Germinal center (tissue), 1 donor: Measurements from ENCODE around the gene LHPP.
"Not testable (repeated sequence)": the region's sequence is repeated elsewhere in the genome, so short reads cannot be mapped to it uniquely, and the experiment has no call there.

ENCODE experiments used
- DNase-seq: peaks from one replicate; pipeline ENCODE4 v3.0.0; 2012; ENCODE audit warnings: mixed read lengths, low spot score

The LHPP gene, protein sequence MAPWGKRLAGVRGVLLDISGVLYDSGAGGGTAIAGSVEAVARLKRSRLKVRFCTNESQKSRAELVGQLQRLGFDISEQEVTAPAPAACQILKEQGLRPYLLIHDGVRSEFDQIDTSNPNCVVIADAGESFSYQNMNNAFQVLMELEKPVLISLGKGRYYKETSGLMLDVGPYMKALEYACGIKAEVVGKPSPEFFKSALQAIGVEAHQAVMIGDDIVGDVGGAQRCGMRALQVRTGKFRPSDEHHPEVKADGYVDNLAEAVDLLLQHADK

DNA sequence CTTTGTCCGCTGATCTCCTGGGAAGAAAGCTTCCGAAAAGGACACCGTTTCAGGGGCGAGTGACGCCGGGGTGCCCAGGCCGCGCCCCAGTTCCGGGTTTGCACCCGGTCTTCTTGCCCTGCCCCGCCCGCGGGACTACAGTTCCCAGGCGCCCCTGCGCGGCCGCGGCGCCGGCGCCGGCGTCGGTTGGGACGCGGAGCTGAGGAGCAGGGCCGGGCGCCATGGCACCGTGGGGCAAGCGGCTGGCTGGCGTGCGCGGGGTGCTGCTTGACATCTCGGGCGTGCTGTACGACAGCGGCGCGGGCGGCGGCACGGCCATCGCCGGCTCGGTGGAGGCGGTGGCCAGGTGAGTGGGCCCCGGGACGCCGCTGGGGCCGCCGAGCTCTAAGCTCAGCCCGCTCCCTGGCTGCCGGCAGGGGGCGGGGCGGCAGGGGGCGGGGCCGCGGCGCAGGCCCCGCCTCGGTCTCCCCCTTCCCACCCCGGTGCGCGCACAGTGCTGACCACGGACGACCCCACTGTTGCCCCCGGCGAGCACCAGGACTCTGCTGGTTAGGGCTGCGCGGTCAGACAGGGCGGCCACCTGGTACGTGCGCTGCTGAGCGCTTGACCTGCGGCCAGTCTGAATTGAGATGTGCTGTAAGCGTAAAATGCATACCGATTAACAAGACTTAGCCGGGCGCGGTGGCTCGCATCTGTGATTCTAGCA, at the start of gene LHPP:
Gene LHPP, plus strand, starts transcription at position 182 of the 706 bp plus-strand sequence. Its CDS starts 40 bp downstream, at position 222.
- DNase-seq = peak; percentile 93

DNA sequence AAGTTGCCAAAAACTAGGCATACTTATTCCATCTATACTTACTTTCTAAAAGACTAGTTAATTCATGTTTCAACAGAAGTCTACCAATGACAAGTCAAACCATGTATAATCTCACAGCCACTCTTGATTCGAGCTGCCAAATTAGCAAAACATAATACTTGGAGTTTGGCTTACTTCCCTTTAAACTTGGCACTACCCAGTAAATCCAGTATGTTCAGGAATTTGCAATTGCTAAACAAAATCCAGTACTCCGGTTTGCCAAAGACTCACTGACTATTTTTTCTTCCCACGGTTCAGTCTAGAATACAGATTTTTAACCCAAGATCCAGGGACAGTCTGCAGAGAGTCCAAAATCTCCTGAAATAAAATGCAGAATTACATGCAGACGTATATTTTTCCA, 47.5 kb upstream of the LHPP start:
- no peak for DNase-seq

DNA sequence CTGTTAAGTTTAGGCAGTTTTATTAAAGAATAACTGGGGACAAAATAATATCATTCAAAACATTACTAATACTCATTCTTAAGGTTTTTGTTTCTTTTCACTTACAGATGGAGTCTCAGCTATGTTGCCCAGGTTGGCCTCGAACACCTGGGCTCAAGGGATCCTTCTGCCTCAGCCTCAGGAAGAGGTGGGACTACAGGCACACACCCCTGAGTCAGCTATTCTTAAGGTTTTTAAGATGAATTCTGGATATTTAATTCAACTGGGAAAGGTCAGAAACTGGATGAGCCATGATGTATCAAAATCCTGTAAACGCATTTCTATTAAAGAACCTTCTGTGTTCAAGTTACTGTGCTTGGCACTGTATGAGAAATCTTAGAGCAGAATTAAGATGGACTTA, 46.4 kb upstream of the LHPP start:
- DNase-seq = no peak

DNA sequence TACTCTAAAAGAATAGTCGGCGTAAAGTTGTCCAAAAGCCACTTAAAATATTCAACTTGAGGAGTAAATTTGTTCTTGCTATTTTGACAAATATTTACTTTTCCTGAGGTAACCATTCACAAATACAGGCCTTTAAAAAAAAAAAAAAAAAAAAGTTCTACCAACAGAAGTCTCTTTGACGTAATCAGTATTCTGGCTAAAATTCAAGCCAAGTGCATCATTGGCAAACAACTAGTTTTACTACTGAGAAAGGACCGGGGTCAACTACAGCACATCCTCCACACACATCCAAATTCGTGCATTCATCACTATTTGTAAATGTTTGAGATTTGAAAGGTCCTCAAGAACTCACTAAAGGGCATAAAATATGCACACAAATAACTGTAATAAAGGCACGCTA, 44.9 kb upstream of the LHPP start:
- no peak for DNase-seq

DNA sequence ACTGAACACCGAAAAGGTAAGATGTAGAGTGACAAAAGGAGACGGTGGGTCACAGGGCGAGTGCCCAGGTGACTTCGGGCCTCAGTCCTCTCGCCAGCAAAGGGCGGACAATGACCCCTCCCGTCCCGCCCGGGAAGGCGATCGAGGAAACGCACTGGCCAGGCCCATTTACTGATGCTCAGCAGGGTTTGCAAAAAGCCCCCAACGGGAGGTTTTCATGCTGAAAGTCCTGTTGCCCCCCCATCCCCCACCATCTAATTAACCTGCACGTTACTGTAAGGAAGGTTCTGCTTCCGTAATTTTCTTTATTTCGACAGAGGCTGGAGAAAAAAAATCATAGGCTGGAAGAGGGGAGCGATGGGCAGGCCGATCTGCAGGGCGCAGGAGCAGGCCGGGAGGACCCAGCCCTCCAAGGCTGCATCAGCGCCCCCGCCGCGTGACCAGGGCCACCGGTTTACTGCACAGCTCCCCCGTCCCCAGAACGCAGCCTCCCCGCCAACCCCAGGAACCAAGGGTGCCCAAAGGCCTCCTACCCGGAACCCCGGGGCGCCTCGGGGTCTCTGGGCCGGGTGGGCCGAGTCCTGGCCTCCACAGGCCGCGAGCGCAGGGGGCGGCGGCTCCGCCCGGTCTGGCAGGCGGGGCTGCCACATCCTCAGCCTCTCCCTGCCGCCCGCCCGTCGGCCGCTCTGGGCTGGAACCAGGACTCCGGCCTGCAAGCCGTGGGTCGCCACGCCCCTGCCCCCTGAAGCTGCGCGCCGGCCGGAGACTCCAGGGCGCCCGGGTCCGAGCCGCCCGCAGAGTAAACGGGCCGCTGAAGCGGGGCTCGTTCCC, 43.5 kb upstream of the LHPP start:
- peak; percentile 54 for DNase-seq

DNA sequence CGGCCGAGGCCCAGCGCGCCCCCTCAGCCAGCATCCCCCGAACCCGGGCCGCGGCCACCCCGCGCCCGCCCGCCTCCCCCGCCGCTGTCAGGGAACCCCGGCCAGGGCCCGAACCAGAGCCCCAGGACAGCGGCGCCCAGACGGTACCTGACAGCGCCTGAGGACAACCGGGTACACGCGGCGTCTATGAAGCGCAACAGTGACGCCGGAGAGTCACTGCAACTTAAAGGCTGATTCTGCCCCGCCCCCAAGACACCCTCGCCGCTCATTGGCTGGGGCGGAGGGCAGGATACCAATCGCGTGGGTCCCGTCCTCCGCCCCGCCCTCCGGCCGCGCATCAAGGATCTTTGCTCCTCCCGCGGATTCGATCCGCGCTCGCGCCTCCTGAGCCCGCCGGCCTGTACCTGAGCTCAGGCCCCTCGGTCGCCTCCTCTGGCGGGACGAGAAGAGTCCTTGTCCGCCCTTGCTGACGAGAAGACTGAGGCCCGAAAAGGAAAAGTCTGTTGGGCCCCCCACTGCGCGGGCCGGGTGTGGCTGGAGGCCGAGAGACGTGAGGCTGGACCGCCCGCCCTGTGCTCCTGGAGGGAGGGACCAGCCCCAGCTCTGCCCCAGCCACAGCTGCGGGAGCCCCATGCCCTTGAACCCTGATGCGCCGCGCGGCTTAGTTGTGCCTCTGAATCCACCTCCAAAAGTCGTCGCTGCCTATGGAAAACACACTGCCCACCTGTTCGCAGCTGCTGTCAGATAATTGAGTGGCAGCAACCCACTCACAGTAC, 42.7 kb upstream of the LHPP start, which contains the start of gene OAT:
Gene OAT, minus strand, starts transcription at position 198 of the 776 bp plus-strand sequence. CDS start 6,752 bp downstream, outside the sequence.
- DNase-seq = peak; percentile 99

DNA sequence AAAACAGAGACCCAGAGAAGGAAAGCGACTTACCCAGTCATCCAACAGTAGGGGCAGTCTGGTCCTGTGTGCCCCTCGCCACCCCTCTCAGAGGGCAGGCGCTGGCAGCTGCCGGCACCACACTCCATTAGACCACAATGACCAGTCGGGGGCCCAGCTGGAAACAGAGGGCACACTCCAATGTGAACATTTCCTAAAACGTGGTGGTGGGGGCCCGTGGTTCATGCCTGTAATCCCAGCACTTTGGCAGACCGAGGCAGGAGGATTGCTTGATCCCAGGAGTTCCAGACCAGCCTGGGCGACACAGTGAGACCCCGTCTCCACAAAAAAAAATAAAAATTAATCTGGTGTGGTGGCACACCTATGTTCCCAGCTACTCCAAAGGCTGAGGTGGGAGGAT, 42.0 kb upstream of the LHPP start:
- DNase-seq = peak; percentile 2

DNA sequence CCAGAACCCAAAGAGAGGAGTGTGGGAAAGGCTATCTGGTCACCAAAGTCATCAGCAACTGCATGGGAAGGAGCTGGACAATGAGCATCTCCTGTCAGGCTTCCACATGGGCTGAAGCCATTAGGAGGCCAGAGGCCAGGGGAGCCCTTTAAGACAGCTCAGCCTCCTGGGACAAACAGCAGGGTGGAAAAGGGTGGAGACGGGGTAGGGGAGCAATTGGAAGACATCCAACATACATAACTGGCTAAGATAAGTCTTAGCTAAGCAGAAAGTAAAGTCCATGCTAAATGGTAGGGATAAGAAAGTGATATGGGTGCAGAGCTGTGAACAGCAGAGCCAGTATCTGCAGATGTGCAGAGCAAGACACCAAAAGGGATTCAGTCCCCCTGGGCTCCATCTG, 41.4 kb upstream of the LHPP start:
- DNase-seq = no peak

DNA sequence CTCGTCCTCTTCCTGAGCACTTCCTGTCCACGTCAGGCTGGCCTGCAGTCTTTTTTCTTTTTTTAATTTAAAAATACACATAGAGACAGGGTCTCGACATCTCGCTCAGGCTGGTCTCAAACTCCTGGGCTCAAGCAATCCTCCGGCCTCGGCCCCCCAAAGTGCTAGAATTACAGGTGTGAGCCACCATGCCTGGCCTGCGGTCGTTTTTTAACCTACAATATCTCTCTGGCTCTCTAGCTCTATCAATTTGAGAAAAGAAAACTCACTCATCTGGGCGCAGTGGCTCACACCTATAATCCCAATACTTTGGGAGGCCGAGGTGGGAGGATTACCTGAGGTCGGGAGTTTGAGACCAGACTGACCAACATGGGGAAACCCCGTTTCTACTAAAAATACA, 38.9 kb upstream of the LHPP start:
- no peak for DNase-seq

DNA sequence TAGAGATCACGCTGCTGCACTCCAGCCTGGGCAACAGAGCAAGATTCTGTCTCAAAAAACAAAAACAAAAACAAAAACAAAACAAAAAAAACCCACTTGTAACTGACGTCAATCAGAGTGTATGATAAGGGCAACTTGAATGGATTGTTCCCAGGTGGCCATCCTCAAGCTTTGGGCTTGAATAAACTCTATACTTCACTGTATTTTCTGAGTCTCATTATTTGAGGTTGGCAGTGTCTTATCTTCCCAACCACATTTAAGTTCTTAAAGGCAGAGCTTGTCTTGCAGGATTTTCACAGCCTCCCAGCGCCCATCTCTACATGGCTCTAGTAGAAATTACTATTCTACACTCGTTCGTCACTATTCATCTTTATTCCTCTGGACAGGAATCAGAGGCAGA, 37.8 kb upstream of the LHPP start:
- DNase-seq = no peak

DNA sequence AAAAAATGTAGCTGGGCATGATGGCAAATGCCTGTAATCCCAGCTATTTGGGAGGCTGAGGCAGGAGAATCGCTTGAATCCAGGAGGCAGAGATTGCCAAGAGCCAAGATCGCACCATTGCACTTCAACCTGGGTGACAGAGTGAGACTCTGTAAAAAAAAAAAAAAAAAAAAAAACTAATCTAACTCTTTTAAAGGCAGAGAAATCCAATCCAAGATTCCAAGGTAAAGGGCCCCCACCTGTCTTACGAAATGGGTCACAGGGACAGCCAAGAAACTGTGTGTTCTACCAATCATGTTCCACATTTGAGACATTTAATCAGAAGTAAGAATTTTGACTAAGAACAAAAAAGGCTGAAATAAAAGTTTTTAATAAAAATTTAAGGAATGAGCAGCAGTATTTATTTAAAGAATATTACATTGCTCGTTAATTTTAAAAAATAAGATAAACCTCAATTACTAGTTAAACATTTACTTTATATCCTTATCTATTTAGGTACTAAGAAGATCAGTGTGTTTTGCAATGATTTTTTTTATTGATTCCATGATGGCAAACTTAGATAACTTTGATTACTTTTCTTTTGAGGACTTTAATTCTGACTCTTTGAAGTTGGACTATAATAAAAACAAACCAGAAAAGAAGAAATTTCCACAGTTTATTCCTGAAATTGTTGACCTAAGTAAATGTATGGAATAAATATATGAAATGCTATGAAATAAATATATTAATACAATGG, 36.2 kb upstream of the LHPP start:
- DNase-seq = no peak

DNA sequence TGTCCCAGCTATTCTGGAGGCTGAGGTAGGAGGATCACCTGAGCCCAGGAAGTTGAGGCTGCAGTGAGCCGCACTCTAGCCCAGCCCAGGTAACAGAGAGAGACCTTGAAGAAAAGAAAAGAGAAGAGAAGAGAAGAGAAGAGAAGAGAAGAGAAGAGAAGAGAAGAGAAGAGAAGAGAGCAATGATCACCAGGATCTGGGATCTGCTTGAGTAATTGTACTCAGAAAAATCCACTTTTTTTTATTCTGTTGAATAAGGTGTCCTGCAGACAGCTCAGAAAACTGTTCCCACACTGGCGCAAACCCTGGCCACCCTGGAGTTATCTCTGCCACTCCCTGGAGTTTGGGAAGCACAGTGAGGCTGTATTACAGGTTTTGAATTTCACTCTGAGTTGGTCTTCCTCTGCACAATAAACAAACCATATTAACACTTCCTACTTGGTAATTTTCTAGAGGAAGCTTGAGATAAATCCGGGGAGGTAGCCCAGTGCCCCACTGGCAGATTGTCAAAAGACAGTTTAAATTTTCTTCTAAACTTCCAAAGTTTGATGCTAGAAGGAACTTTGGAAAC, 33.3 kb upstream of the LHPP start:
- DNase-seq = no peak

DNA sequence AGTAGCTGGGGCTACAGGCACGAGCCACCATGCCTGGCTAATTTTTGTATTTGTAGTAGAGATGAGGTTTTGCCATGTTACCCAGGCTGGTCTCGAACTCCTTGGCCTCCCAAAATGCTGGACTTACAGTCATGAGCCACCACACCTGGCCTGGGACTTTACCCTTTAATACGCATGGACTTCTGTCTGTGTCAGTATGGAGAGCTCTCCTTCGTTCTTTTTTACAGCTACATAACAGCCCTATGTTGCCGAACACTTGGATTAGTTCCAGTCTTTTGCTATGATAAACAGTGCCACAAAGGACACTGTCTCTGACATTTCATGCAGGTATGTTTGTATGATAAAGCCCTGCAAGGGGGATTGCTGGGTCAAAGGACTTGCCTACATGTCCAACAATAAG, 32.0 kb upstream of the LHPP start:
- DNase-seq = no peak

DNA sequence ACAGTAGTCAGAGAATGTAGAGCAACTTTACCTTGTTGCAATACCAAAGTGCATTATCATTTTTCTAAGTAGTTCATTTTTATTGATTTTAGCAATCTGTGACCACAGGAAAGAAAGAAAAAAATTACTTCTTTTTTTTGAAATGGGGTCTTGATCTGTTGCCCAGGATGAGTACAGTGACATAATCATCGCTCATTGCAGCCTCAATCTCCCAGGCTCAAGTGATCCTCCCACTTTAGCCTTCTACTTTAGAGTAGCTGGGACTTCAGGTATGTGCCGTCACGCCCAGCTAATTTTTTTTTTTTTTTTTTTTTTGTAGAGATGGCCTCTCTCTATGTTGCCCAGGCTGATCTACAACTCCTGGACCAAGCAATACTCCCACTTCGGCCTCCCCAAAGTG, 31.5 kb upstream of the LHPP start:
- DNase-seq = no peak

DNA sequence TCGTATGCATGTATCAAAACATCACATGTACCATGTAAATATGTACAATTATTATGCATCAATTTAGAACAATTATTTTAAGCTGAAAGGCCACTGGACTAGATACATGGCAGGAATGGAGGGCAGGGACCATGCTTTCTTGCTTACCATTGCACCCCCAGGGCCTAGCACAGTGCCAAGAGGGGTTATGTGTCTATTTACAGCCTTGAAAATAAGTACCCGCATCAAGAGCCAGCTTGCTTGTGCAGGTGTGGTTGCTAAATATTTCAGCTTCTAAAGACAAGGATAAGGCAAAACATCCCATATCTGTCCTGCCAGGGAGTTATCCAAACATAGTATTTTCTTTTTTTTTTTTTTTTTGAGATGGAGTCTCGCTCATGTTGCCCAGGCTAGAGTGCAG, 28.2 kb upstream of the LHPP start:
- DNase-seq = no peak

DNA sequence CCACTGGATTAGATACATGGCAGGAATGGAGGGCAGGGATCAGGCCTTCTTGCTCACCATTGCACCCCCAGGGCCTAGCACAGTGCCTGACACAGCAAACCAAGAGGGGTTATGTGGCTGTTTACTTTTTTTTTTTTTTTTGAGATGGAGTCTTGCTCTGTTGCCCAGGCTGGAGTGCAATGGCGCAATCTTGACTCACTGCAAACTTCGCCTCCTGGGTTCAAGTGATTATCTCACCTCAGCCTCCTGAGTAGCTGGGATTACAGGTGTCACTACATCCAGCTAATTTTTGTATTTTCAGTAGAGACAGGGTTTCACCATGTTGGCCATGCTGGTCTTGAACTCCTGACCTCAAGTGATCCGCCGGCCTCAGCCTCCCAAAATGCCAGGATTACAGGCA, 25.9 kb upstream of the LHPP start:
- DNase-seq = not testable (repeated sequence)

DNA sequence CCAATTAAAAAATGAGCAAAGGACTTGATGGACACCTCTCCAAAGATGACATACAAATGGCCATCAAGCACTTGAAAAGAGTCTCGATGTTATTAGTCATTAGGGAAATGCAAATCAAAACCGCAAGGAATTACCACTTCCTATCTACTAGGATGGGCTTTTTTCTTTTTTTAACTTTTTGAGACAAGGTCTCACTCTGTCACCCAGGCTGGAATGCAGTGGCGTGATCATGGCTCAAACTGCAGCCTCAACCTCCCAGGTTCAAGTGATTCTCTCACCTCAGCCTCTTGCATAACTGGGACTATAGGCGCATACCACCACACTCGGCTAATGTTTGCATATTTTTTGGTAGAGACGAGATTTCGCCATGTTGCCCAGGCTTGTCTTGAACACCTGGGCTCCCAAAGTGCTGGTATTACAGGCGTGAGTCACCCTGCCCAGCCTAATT, 25.4 kb upstream of the LHPP start:
- no peak for DNase-seq

DNA sequence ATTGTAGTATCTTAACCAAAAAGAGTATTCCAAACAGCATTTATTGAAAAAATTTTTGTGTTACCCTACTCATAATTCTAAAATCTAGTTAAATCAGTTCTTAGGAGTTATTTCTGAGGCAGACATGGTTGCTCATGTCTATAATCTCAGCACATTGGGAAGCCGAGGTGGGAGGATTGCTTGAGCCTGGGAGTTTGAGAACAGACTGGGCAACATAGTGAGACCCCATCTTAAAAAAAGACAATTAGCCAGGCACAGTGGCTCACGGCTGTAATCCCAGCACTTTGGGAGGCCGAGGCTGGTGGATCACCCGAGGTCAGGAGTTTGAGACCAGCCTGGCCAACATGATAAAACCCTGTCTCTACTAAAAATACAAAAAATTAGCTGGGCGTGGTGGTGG, 19.9 kb upstream of the LHPP start:
- DNase-seq = not testable (repeated sequence)

DNA sequence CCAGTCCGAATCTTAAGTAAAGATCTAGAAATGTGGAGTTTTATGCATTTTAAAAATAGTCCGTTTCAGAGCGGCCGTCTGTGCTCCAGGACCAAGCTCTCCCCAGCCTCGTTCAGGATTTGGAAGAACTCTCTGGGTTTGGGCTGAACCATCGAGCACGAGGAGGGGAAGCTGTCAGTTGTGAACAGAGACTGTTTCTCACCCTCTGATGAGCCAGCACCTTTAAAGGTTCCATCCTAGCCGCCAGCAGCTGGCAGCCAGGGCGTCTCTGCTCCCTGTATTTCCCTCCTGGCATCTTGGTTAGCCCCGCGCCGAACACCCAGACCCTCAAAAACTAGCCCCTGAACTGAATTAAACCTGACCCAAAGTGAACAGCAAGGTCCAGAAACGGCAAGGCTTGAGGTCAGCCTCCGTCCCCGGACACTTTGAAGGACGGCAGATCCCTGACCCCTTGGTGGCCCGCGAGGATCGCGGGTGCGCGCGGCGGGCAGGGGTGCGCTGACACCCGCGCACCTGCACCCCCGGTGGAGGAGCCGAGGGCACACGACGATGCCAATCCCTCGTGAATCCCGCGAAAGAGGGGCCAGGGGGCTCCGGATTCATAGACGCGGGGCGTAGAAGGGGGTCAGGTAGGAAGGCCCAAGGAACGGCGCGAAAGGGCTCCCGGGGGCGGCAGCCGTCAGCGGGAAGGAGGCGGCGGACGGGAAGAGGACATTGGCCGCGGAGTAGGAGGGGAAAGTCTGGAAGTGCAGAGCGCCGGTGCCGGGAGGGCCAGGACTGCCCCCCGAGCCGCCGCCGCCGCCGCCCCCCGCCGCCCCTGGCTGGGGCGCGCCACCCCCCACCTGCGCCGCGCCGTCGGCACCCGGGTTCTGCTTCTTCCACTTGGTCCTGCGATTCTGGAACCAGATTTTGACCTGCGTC, 14.5 kb upstream of the LHPP start:
- no peak for DNase-seq
